Smooth muscle cell (in vitro differentiated cells): Measurements from ENCODE around the gene TRAF1. TPM values are rescaled to one million over a fixed set of nuclear protein-coding genes. Genes with fewer than 3 reads are reported as not detected.

Experiments
- DNase-seq: peaks from one replicate; lab custom pipeline; 2025; ENCODE audit not compliant: unreplicated experiment; lab: John Stamatoyannopoulos, UW
- H2AFZ ChIP-seq: fragments of 200-600 bp; sonication (generic); 2 replicates; pipeline ENCODE4 v1.6.0; 2016; ENCODE audit warnings: antibody characterized with exemption, low read depth, mild to moderate bottlenecking
- H3F3A ChIP-seq: fragments of 200-600 bp; sonication (generic); 2 replicates; pipeline ENCODE4 v1.6.0; 2017; ENCODE audit warnings: antibody characterized with exemption, low read depth
- H3K27ac ChIP-seq: fragments of 200-600 bp; sonication (generic); 2 replicates; pipeline ENCODE4 v1.5.1; 2016; ENCODE audit warnings: low read depth, mild to moderate bottlenecking
- H3K27me3 ChIP-seq: fragments of 200-600 bp; sonication (generic); 2 replicates; pipeline ENCODE4 v1.6.1; 2016; ENCODE audit warnings: low read depth, mild to moderate bottlenecking
- H3K36me3 ChIP-seq: fragments of 200-600 bp; sonication (generic); 2 replicates; pipeline ENCODE4 v1.5.1; 2016; ENCODE audit warnings: low read depth
- H3K4me1 ChIP-seq: fragments of 200-600 bp; sonication (generic); 2 replicates; pipeline ENCODE4 v1.5.1; 2016; ENCODE audit warnings: low read depth
- H3K4me2 ChIP-seq: fragments of 200-600 bp; sonication (generic); 2 replicates; pipeline ENCODE4 v1.6.0; 2016; ENCODE audit warnings: mild to moderate bottlenecking
- H3K4me3 ChIP-seq: fragments of 200-600 bp; sonication (generic); 2 replicates; pipeline ENCODE4 v1.5.1; 2016; ENCODE audit warnings: mild to moderate bottlenecking
- H3K79me2 ChIP-seq: fragments of 200-600 bp; sonication (generic); 2 replicates; pipeline ENCODE4 v1.6.0; 2016; ENCODE audit warnings: low read depth, mild to moderate bottlenecking
- H3K9ac ChIP-seq: fragments of 200-600 bp; sonication (generic); 2 replicates; pipeline ENCODE4 v1.6.0; 2016; ENCODE audit warnings: low read depth
- H3K9me3 ChIP-seq: fragments of 200-600 bp; sonication (generic); replicated peaks from 2 replicates; pipeline ENCODE4 v1.5.1; 2016; ENCODE audit warnings: low read depth
- H4K20me1 ChIP-seq: fragments of 200-600 bp; sonication (generic); 2 replicates; pipeline ENCODE4 v1.6.0; 2016; ENCODE audit warnings: low read depth
- WGBS: methylation state at CpG from one replicate; pipeline ENCODE4 v1.1.7; 2016; ENCODE audit warnings: low lambda C conversion rate; 5-methylcytosine and 5-hydroxymethylcytosine counted together
- polyA plus RNA-seq: library from polyadenylated mRNA; unstranded; fragments of >200 nt; fragmentation: Nextera tagmentation; extraction: Ambion mirVana; gene quantifications from 2 replicates; pipeline ENCODE4 v1.2.1, GENCODE V29; 2016
- total RNA-seq: library from RNA; depleted of rRNA; stranded (reverse); fragments of >200 nt; gene quantifications from 2 replicates; pipeline ENCODE4 v1.2.3, GENCODE V29; 2014
- TF ChIP-seq, protein P1 (sequence below): fragments of 200-600 bp; sonication (generic); IDR thresholded peaks from 2 replicates; pipeline ENCODE4 v1.5.1; 2017; ENCODE audit warnings: borderline replicate concordance, mild to moderate bottlenecking, antibody characterized with exemption; ENCODE audit not compliant: insufficient read depth, poor library complexity, severe bottlenecking

Gene TRAF1
- total and polyA plus RNA-seq, 2 experiments from 2014 or later, result 2.9 to 5.4 TPM

DNA sequence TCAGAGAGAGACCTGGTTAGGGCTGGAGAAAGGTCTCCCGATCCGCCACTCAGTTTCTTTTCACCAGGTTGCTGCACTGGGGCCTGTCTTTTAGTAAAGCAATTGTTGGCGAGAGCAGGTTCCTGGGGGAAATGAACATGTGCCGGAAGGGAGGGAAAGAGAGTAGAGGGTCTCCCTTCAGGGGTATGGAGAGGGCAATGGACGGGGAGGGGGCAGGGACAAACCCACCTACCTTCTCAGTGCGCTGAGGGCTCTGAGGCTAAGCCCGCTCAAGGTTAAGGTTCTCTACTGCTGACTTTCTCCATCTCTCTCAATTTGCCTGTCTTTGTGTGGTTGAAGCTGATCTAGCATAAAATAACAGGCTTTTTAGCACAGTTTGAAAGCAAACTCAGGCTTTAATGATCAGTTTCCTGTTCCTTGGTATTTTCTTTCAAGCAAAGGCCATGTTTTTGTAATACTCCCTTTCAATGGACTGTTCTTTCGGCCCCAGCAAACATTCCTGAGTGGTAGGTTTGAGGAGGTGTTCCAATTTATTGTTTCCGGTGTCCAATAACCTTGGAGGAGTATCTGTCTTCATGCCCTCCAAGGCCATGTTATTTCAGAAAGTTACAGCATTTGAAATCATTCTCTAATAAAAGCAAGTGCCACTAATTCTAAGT lies 25.5 kb upstream of the TRAF1 start:
- no peak for DNase-seq
- Histone ChIP-seq H3K27me3 (no peaks in the 10 kb centered on the region), H3K79me2 (no peaks in the 10 kb centered on the region), H3K4me2 (no peak overlapping the region), H3K9me3 (no peaks in the 10 kb centered on the region), H3K4me3 (no peak overlapping the region), H2AFZ (no peak overlapping the region), H4K20me1 (no peaks in the 10 kb centered on the region), H3K27ac (no peak overlapping the region), H3K4me1 (no peaks in the 10 kb centered on the region), H3F3A (no peaks in the 10 kb centered on the region), H3K9ac (no peak overlapping the region), H3K36me3 (no peaks in the 10 kb centered on the region)
- WGBS, result 92% methylated on average over 9 of the region's 9 CpGs
- TF ChIP-seq, protein P1, sequence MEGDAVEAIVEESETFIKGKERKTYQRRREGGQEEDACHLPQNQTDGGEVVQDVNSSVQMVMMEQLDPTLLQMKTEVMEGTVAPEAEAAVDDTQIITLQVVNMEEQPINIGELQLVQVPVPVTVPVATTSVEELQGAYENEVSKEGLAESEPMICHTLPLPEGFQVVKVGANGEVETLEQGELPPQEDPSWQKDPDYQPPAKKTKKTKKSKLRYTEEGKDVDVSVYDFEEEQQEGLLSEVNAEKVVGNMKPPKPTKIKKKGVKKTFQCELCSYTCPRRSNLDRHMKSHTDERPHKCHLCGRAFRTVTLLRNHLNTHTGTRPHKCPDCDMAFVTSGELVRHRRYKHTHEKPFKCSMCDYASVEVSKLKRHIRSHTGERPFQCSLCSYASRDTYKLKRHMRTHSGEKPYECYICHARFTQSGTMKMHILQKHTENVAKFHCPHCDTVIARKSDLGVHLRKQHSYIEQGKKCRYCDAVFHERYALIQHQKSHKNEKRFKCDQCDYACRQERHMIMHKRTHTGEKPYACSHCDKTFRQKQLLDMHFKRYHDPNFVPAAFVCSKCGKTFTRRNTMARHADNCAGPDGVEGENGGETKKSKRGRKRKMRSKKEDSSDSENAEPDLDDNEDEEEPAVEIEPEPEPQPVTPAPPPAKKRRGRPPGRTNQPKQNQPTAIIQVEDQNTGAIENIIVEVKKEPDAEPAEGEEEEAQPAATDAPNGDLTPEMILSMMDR, result no peak

DNA sequence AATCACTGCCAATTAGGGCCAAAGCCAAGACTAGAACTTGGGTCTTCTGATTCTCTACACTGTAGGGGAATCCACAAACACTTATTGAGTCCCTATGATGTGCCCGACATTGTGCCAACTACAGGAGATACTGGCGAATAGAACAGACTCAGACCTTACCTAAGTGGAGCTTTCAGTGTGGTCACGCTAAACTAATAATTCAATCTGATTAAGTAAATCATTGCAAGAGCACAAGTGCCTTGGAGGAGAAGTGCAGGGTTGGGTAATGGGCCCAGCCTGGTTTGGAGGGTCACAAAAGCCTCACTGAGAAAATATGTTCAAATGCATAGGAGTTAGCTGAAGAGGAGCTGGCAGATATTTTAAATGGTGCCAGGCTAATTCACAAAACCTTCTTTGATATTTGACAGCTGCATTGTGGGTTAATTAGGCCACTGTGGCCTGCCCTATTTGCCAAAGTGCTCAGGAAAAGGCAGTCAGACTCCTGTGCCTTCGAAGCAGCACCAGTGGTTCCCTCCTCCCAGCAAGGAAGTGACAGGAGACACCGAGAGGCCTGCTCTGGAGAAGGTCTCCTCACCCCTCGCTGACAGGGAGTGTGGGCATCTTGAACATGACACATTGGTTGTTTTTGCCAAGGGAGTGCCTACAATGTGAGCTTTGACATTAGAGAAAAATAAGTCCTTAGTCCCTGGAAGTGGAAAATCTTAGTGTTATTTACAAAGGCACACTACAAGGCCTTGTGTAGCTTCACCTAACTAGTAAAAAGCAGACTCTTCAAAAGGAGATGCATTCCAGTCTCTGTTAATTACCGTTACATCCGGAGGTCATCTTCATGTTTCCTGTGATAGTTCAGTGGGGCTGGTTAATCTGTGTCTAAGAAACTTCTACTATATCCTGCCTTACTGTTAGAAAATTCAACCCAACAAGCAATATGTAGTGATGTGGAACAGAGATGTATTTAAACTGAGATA lies 24.1 kb upstream of the TRAF1 start:
- Histone ChIP-seq H3K79me2 (no peaks in the 10 kb centered on the region), H2AFZ (peak overlapping the region; percentile 75), H3K27me3 (no peaks in the 10 kb centered on the region), H3K9ac (no peak overlapping the region), H3K4me3 (no peak overlapping the region), H3K27ac (no peak overlapping the region), H3K4me2 (no peak overlapping the region), H4K20me1 (no peaks in the 10 kb centered on the region), H3F3A (no peaks in the 10 kb centered on the region), H3K36me3 (no peaks in the 10 kb centered on the region), H3K4me1 (no peaks in the 10 kb centered on the region), H3K9me3 (no peaks in the 10 kb centered on the region)
- TF ChIP-seq, protein P1, result no peak
- 66% methylated on average over 8 of the region's 8 CpGs for WGBS
- DNase-seq, result no peak

DNA sequence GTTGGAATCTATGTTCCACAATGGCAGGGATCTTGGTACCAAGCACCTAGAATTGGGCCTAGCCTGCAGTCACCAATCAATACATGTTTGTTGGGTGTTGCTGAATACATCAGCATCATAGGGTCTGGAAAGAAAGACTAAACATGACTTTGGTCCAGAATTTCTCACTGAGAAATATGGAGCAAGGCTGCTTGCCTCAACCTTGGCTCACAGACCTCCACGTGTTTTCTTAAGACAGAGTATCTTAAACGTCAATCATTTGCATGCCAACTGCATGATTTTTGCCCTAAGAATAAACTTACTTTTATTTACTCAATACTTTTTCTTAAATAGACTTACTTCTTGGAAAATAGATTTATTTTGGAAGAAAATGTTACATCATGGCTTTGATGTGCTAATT lies 22.7 kb upstream of the TRAF1 start:
- H3K27ac ChIP-seq, result no peak overlapping the region

More for the DNA sequence above, 22.7 kb upstream of the TRAF1 start:
- no peak overlapping the region for H3K4me2 ChIP-seq
- no peaks in the 10 kb centered on the region for H3K4me1 ChIP-seq
- H4K20me1 ChIP-seq, result no peaks in the 10 kb centered on the region
- H2AFZ ChIP-seq, result no peak overlapping the region
- no peak for DNase-seq
- no peak overlapping the region for H3K4me3 ChIP-seq
- no peaks in the 10 kb centered on the region for H3K9me3 ChIP-seq
- WGBS, result 88% methylated on average over 2 of the region's 2 CpGs
- H3K9ac ChIP-seq, result no peak overlapping the region
- H3K79me2 ChIP-seq, result no peaks in the 10 kb centered on the region
- TF ChIP-seq, protein P1, result no peak
- no peaks in the 10 kb centered on the region for H3K27me3 ChIP-seq
- H3K36me3 ChIP-seq, result no peaks in the 10 kb centered on the region
- no peaks in the 10 kb centered on the region for H3F3A ChIP-seq
